Liver (tissue), 3 donors: ENCODE results near the gene IL36A.

Source experiments
- GABPA ChIP-seq, 2 donors: IDR thresholded peaks in 1 of 2; conservative IDR thresholded peaks in 1 of 2; 2 replicates each; pipeline ENCODE4 v1.6.1; 2016; ENCODE audit warnings: antibody characterized with exemption in 2 of 2, mild to moderate bottlenecking in 1 of 2, moderate library complexity in 1 of 2
- RAD21 ChIP-seq, 2 donors: IDR thresholded peaks; 2 replicates each; pipeline ENCODE4 v1.6.1; 2016; ENCODE audit warnings: antibody characterized with exemption in 2 of 2, mild to moderate bottlenecking in 2 of 2
- RXRA ChIP-seq, 2 donors: IDR thresholded peaks; 2 replicates each; pipeline ENCODE4 v1.6.1; 2017 to 2018; ENCODE audit warnings: antibody characterized with exemption in 2 of 2, mild to moderate bottlenecking in 1 of 2
- SP1 ChIP-seq: IDR thresholded peaks from 2 replicates; pipeline ENCODE4 v1.6.1; 2018; ENCODE audit warnings: antibody characterized with exemption, mild to moderate bottlenecking
- TAF1 ChIP-seq: conservative IDR thresholded peaks from 2 replicates; pipeline ENCODE4 v1.6.1; 2016; ENCODE audit warnings: antibody characterized with exemption, mild to moderate bottlenecking
- YY1 ChIP-seq: IDR thresholded peaks from 2 replicates; pipeline ENCODE4 v1.6.1; 2016; ENCODE audit warnings: antibody characterized with exemption, mild to moderate bottlenecking
- TF ChIP-seq, protein P1 (sequence below): fragments of 150-350 bp; IDR thresholded peaks from 2 replicates; pipeline ENCODE4 v1.5.1; 2017; ENCODE audit warnings: improper control_type of control experiment, low read depth, low read length; ENCODE audit not compliant: missing input control
- TF ChIP-seq, protein P2 (sequence below): IDR thresholded peaks from 2 replicates; pipeline ENCODE4 v1.6.1; 2016; ENCODE audit warnings: antibody characterized with exemption
- TF ChIP-seq, protein P3 (sequence below): IDR thresholded peaks from 2 replicates; pipeline ENCODE4 v1.6.1; 2016; ENCODE audit warnings: antibody characterized with exemption
- donor health status: healthy.
- donor health status: healthy.

DNA sequence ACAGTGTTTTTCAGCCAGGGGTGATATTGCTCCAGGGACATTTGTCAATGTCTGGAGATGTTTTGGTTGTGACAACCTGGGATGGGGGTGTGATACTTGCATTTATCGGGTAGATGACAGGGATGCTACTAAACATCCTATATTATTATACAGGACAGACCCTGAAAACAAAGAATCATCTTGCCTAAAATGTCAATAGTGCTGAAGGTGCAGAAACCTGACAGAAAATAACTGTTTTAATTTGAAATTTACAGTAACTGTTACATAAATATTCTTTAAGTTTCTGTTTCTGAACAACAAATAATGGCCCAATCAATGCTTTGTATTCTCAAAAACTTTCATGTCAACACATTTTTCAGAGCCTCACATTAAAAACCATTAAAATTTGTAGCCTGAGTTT lies 2.0 kb downstream of the IL36A start:
- TF ChIP-seq, protein P1, sequence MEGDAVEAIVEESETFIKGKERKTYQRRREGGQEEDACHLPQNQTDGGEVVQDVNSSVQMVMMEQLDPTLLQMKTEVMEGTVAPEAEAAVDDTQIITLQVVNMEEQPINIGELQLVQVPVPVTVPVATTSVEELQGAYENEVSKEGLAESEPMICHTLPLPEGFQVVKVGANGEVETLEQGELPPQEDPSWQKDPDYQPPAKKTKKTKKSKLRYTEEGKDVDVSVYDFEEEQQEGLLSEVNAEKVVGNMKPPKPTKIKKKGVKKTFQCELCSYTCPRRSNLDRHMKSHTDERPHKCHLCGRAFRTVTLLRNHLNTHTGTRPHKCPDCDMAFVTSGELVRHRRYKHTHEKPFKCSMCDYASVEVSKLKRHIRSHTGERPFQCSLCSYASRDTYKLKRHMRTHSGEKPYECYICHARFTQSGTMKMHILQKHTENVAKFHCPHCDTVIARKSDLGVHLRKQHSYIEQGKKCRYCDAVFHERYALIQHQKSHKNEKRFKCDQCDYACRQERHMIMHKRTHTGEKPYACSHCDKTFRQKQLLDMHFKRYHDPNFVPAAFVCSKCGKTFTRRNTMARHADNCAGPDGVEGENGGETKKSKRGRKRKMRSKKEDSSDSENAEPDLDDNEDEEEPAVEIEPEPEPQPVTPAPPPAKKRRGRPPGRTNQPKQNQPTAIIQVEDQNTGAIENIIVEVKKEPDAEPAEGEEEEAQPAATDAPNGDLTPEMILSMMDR = no peak
- no peak for TF ChIP-seq GABPA (IDR thresholded peaks at IDR 0.05 in 1 of 2, conservative IDR thresholded peaks at IDR 0.05 in 1 of 2)
- no peak for TF ChIP-seq TAF1
- TF ChIP-seq YY1 = no peak
- TF ChIP-seq RAD21 (IDR thresholded peaks at IDR 0.05) = no peak
- TF ChIP-seq RXRA (IDR thresholded peaks at IDR 0.05) = no peak
- TF ChIP-seq, protein P2, sequence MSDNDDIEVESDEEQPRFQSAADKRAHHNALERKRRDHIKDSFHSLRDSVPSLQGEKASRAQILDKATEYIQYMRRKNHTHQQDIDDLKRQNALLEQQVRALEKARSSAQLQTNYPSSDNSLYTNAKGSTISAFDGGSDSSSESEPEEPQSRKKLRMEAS = no peak
- TF ChIP-seq, protein P3, sequence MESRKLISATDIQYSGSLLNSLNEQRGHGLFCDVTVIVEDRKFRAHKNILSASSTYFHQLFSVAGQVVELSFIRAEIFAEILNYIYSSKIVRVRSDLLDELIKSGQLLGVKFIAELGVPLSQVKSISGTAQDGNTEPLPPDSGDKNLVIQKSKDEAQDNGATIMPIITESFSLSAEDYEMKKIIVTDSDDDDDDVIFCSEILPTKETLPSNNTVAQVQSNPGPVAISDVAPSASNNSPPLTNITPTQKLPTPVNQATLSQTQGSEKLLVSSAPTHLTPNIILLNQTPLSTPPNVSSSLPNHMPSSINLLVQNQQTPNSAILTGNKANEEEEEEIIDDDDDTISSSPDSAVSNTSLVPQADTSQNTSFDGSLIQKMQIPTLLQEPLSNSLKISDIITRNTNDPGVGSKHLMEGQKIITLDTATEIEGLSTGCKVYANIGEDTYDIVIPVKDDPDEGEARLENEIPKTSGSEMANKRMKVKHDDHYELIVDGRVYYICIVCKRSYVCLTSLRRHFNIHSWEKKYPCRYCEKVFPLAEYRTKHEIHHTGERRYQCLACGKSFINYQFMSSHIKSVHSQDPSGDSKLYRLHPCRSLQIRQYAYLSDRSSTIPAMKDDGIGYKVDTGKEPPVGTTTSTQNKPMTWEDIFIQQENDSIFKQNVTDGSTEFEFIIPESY = no peak
- TF ChIP-seq SP1 = no peak
